ENCODE measurements around the gene PSMD1. TPM values are rescaled to one million over a fixed set of nuclear protein-coding genes. Genes with fewer than 3 reads are reported as not detected.
"Not testable (repeated sequence)": the region's sequence is repeated elsewhere in the genome, so short reads cannot be mapped to it uniquely, and the experiment has no call there.

Gene PSMD1
- polyA plus RNA-seq, 1 donor (not counting 4 experiments of a cell fraction or from before 2014, with no cell fraction given) = 262 TPM

DNA sequence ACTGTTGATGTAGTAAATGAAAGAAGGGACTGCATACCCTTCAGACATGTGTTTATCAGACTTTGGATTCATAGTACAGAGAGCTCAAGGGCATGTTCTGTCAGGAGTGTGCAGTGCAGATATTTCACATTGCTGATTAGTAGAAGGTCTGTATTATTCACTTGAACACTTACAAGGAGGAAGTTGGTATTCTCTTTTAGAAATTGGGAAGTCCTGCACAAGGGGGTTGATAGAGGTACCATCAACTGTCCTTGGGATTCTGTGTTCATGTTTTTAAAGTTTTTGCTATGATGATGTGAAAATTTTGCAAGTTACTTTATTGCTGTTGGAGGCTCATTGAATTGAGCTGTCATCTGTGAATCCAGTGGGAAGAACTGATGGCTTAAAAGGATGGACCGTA lies 6.7 kb downstream of the PSMD1 start:
- Histone ChIP-seq H3K27me3 (ENCODE audit: control insufficient read depth, extremely low read depth, insufficient read depth, low read length) (no peaks in the 10 kb centered on the region), H3K4me3 (ENCODE audit: control insufficient read depth in 2 of 3, extremely low read depth in 1 of 3, insufficient read depth in 2 of 3, low read depth in 1 of 3, low read length in 3 of 3) (no peak overlapping the region), H2AFZ (ENCODE audit: control insufficient read depth, low read length) (no peak overlapping the region), H4K20me1 (ENCODE audit: control insufficient read depth, extremely low read depth, insufficient read depth, low read length) (no peaks in the 10 kb centered on the region), H3K9ac (ENCODE audit: control insufficient read depth, extremely low read depth, insufficient read depth, low read length) (no peak overlapping the region), H3K9me1 (ENCODE audit: control insufficient read depth, extremely low read depth, insufficient read depth, low read length) (no peaks in the 10 kb centered on the region), H3K79me2 (ENCODE audit: control insufficient read depth, insufficient read depth, low read length) (peaks cover 46% of the 10 kb centered on the region), H3K27ac (ENCODE audit: control insufficient read depth, insufficient read depth, low read length) (no peak overlapping the region), H3K36me3 (ENCODE audit: control insufficient read depth in 2 of 2, extremely low read depth in 1 of 2, insufficient read depth in 2 of 2, low read length in 2 of 2) (peaks cover 21 to 23% of the 10 kb centered on the region in 2 experiments), H3K9me3 (ENCODE audit: control insufficient read depth, low read depth, low read length) (no peaks in the 10 kb centered on the region), H3K4me1 (ENCODE audit: control insufficient read depth, extremely low read depth, insufficient read depth, low read length) (peaks cover 17% of the 10 kb centered on the region), H3K4me2 (ENCODE audit: control insufficient read depth, extremely low read depth, insufficient read depth, low read depth, low read length) (no peak overlapping the region)
- FAIRE-seq (no peak), DNase-seq (ENCODE audit: low read depth, low spot score) (no peak)
- TF ChIP-seq EZH2 (IDR thresholded peaks at IDR 0.05; ENCODE audit: low read length) (no peak), CTCF (optimal IDR thresholded peaks at IDR 0.05 in 1 of 3, IDR thresholded peaks at IDR 0.05 in 1 of 3, conservative IDR thresholded peaks at IDR 0.05 in 1 of 3; ENCODE audit: extremely low read depth in 1 of 3, insufficient read depth in 2 of 3, low read length in 3 of 3) (no peak)
- dilution Hi-C loops (cut with MboI; ENCODE audit: extremely low pct_ligation_motif_present, low sequenced_read_pairs) = no loop called here

GRCh38 chr2:231065966-231066365 lies 9.3 kb downstream of the PSMD1 start:
- Histone ChIP-seq H3K9me1 (ENCODE audit: control insufficient read depth, extremely low read depth, insufficient read depth, low read length) (no peaks in the 10 kb centered on the region), H3K27me3 (ENCODE audit: control insufficient read depth, extremely low read depth, insufficient read depth, low read length) (no peaks in the 10 kb centered on the region), H3K9me3 (ENCODE audit: control insufficient read depth, low read depth, low read length) (no peaks in the 10 kb centered on the region), H3K79me2 (ENCODE audit: control insufficient read depth, insufficient read depth, low read length) (peaks cover 21% of the 10 kb centered on the region), H3K4me2 (ENCODE audit: control insufficient read depth, extremely low read depth, insufficient read depth, low read depth, low read length) (no peak overlapping the region), H3K36me3 (ENCODE audit: control insufficient read depth in 2 of 2, extremely low read depth in 1 of 2, insufficient read depth in 2 of 2, low read length in 2 of 2) (peaks cover 24 to 28% of the 10 kb centered on the region in 2 experiments), H3K27ac (ENCODE audit: control insufficient read depth, insufficient read depth, low read length) (no peak overlapping the region), H4K20me1 (ENCODE audit: control insufficient read depth, extremely low read depth, insufficient read depth, low read length) (no peaks in the 10 kb centered on the region), H2AFZ (ENCODE audit: control insufficient read depth, low read length) (no peak overlapping the region), H3K9ac (ENCODE audit: control insufficient read depth, extremely low read depth, insufficient read depth, low read length) (no peak overlapping the region), H3K4me3 (ENCODE audit: control insufficient read depth in 2 of 3, extremely low read depth in 1 of 3, insufficient read depth in 2 of 3, low read depth in 1 of 3, low read length in 3 of 3) (no peak overlapping the region), H3K4me1 (ENCODE audit: control insufficient read depth, extremely low read depth, insufficient read depth, low read length) (no peaks in the 10 kb centered on the region)
- DNase-seq (ENCODE audit: low read depth, low spot score) (no peak), FAIRE-seq (no peak)
- dilution Hi-C loops (cut with MboI; ENCODE audit: extremely low pct_ligation_motif_present, low sequenced_read_pairs) = no loop called here
- TF ChIP-seq CTCF (optimal IDR thresholded peaks at IDR 0.05 in 1 of 3, IDR thresholded peaks at IDR 0.05 in 1 of 3, conservative IDR thresholded peaks at IDR 0.05 in 1 of 3; ENCODE audit: extremely low read depth in 1 of 3, insufficient read depth in 2 of 3, low read length in 3 of 3) (no peak), EZH2 (IDR thresholded peaks at IDR 0.05; ENCODE audit: low read length) (no peak)

DNA sequence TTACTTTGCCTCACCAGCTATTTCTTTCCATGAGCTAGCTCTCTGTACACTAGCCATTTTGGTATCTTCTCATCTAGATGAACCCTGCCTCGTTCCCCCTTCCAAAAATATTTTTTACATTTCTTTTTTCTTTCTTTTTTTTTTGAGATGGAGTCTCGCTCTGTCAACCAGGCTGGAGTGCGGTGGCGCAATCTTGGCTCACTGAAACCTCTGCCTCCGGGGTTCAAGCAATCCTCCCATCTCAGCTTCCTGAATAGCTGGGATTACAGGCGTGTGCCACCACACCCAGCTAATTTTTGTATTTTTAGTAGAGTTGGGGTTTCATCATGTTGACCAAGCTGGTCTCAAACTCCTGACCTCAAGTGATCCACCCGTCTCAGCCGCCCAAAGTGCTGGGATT lies 10.9 kb downstream of the PSMD1 start:
- H2AFZ ChIP-seq (ENCODE audit: control insufficient read depth, low read length); H3K9me3 ChIP-seq (ENCODE audit: control insufficient read depth, low read depth, low read length); FAIRE-seq; H3K27ac ChIP-seq (ENCODE audit: control insufficient read depth, insufficient read depth, low read length); H4K20me1 ChIP-seq (ENCODE audit: control insufficient read depth, extremely low read depth, insufficient read depth, low read length); H3K4me2 ChIP-seq (ENCODE audit: control insufficient read depth, extremely low read depth, insufficient read depth, low read depth, low read length); H3K4me1 ChIP-seq (ENCODE audit: control insufficient read depth, extremely low read depth, insufficient read depth, low read length); H3K4me3 ChIP-seq (ENCODE audit: control insufficient read depth in 2 of 3, extremely low read depth in 1 of 3, insufficient read depth in 2 of 3, low read depth in 1 of 3, low read length in 3 of 3); H3K27me3 ChIP-seq (ENCODE audit: control insufficient read depth, extremely low read depth, insufficient read depth, low read length); DNase-seq (ENCODE audit: low read depth, low spot score); dilution Hi-C loops (cut with MboI; ENCODE audit: extremely low pct_ligation_motif_present, low sequenced_read_pairs); H3K9ac ChIP-seq (ENCODE audit: control insufficient read depth, extremely low read depth, insufficient read depth, low read length); H3K9me1 ChIP-seq (ENCODE audit: control insufficient read depth, extremely low read depth, insufficient read depth, low read length): not testable (repeated sequence)
- Histone ChIP-seq H3K79me2 (ENCODE audit: control insufficient read depth, insufficient read depth, low read length) (peaks cover 12% of the 10 kb centered on the region), H3K36me3 (ENCODE audit: control insufficient read depth in 2 of 2, extremely low read depth in 1 of 2, insufficient read depth in 2 of 2, low read length in 2 of 2) (peaks cover 23 to 29% of the 10 kb centered on the region in 2 experiments)
